ENCODE results near the gene TAS2R60.

GRCh38 chr7:143418681-143419458, 24.4 kb upstream of the TAS2R60 start:
- TF ChIP-seq CTCF (IDR thresholded peaks at IDR 0.05), result no peak
- no peak for TF ChIP-seq GABPB1 (CRISPR knock-in tag; IDR thresholded peaks at IDR 0.05)
- TF ChIP-seq, protein P1, sequence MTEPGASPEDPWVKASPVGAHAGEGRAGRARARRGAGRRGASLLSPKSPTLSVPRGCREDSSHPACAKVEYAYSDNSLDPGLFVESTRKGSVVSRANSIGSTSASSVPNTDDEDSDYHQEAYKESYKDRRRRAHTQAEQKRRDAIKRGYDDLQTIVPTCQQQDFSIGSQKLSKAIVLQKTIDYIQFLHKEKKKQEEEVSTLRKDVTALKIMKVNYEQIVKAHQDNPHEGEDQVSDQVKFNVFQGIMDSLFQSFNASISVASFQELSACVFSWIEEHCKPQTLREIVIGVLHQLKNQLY (CRISPR knock-in tag; IDR thresholded peaks at IDR 0.05), result no peak
- TF ChIP-seq, protein P2, sequence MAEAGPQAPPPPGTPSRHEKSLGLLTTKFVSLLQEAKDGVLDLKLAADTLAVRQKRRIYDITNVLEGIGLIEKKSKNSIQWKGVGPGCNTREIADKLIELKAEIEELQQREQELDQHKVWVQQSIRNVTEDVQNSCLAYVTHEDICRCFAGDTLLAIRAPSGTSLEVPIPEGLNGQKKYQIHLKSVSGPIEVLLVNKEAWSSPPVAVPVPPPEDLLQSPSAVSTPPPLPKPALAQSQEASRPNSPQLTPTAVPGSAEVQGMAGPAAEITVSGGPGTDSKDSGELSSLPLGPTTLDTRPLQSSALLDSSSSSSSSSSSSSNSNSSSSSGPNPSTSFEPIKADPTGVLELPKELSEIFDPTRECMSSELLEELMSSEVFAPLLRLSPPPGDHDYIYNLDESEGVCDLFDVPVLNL (CRISPR knock-in tag; IDR thresholded peaks at IDR 0.05; ENCODE audit: borderline replicate concordance, low read depth), result no peak
- TF ChIP-seq, protein P3, sequence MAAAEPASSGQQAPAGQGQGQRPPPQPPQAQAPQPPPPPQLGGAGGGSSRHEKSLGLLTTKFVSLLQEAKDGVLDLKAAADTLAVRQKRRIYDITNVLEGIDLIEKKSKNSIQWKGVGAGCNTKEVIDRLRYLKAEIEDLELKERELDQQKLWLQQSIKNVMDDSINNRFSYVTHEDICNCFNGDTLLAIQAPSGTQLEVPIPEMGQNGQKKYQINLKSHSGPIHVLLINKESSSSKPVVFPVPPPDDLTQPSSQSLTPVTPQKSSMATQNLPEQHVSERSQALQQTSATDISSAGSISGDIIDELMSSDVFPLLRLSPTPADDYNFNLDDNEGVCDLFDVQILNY (CRISPR knock-in tag; IDR thresholded peaks at IDR 0.05), result no peak
- no peak for TF ChIP-seq ZNF671 (CRISPR knock-in tag; IDR thresholded peaks at IDR 0.05)
- TF ChIP-seq ZNF396 (CRISPR knock-in tag; IDR thresholded peaks at IDR 0.05; ENCODE audit: borderline replicate concordance), result no peak
- no peak for TF ChIP-seq ETV6 (CRISPR knock-in tag; IDR thresholded peaks at IDR 0.05)
- TF ChIP-seq, protein P4, sequence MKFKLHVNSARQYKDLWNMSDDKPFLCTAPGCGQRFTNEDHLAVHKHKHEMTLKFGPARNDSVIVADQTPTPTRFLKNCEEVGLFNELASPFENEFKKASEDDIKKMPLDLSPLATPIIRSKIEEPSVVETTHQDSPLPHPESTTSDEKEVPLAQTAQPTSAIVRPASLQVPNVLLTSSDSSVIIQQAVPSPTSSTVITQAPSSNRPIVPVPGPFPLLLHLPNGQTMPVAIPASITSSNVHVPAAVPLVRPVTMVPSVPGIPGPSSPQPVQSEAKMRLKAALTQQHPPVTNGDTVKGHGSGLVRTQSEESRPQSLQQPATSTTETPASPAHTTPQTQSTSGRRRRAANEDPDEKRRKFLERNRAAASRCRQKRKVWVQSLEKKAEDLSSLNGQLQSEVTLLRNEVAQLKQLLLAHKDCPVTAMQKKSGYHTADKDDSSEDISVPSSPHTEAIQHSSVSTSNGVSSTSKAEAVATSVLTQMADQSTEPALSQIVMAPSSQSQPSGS (CRISPR knock-in tag; IDR thresholded peaks at IDR 0.05; ENCODE audit: borderline replicate concordance, low read depth), result no peak
- TF ChIP-seq JAZF1 (CRISPR knock-in tag; IDR thresholded peaks at IDR 0.05), result no peak
- TF ChIP-seq, protein P5, sequence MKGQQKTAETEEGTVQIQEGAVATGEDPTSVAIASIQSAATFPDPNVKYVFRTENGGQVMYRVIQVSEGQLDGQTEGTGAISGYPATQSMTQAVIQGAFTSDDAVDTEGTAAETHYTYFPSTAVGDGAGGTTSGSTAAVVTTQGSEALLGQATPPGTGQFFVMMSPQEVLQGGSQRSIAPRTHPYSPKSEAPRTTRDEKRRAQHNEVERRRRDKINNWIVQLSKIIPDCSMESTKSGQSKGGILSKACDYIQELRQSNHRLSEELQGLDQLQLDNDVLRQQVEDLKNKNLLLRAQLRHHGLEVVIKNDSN (CRISPR knock-in tag; IDR thresholded peaks at IDR 0.05), result no peak
- TF ChIP-seq MAX (CRISPR knock-in tag; IDR thresholded peaks at IDR 0.05), result no peak

Data from WTC11 (cell line).